ENCODE measurements around the gene ABHD4. TPM values are rescaled to one million over a fixed set of nuclear protein-coding genes. Genes with fewer than 3 reads are reported as not detected.

ABHD4 gene, protein sequence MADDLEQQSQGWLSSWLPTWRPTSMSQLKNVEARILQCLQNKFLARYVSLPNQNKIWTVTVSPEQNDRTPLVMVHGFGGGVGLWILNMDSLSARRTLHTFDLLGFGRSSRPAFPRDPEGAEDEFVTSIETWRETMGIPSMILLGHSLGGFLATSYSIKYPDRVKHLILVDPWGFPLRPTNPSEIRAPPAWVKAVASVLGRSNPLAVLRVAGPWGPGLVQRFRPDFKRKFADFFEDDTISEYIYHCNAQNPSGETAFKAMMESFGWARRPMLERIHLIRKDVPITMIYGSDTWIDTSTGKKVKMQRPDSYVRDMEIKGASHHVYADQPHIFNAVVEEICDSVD
- total RNA-seq, result 34.1 TPM
- 45.2 TPM for polyA plus RNA-seq (ENCODE audit: insufficient read depth, low read depth, low replicate concordance)
- long read RNA-seq, donor 1, partial matches to known transcripts, result 0 of 4 reads
- long read RNA-seq, donor 1, other reads (novel, unspliced or antisense), result 0 of 4 reads
- long read RNA-seq, donor 2, transcript ABHD4-203 (7 exons, 3,366 nt), result major isoform, 10 of 11 reads
- long read RNA-seq, donor 2, partial matches to known transcripts, result 0 of 11 reads
- long read RNA-seq, donor 2, other reads (novel, unspliced or antisense), result 0 of 11 reads
- long read RNA-seq, donor 3, transcript ABHD4-203 (7 exons, 3,366 nt), result major isoform, 18 of 22 reads
- long read RNA-seq, donor 3, partial matches to known transcripts, result 0 of 22 reads
- long read RNA-seq, donor 3, other reads (novel, unspliced or antisense), result 0 of 22 reads
- long read RNA-seq, donor 4, partial matches to known transcripts, result 0 of 5 reads
- long read RNA-seq, donor 4, other reads (novel, unspliced or antisense), result 0 of 5 reads
- long read RNA-seq, donor 5, partial matches to known transcripts, result 0 of 3 reads
- long read RNA-seq, donor 5, other reads (novel, unspliced or antisense), result 0 of 3 reads
- long read RNA-seq, donor 6, partial matches to known transcripts, result 0 of 3 reads
- long read RNA-seq, donor 6, other reads (novel, unspliced or antisense), result 0 of 3 reads
- long read RNA-seq, donor 7, partial matches to known transcripts, result 8 of 11 reads
- long read RNA-seq, donor 7, other reads (novel, unspliced or antisense), result 0 of 11 reads
- long read RNA-seq, donor 8, transcript ABHD4-203 (7 exons, 3,366 nt), result major isoform, 12 of 38 reads
- long read RNA-seq, donor 8, partial matches to known transcripts, result 25 of 38 reads
- long read RNA-seq, donor 8, other reads (novel, unspliced or antisense), result 0 of 38 reads
- long read RNA-seq, donor 9, transcript ABHD4-203 (7 exons, 3,366 nt), result major isoform, 10 of 10 reads
- long read RNA-seq, donor 9, partial matches to known transcripts, result 0 of 10 reads
- long read RNA-seq, donor 9, other reads (novel, unspliced or antisense), result 0 of 10 reads
- long read RNA-seq, donor 10, transcript ABHD4-203 (7 exons, 3,366 nt), result major isoform, 9 of 21 reads
- long read RNA-seq, donor 10, transcript ABHD4-206 (3 exons, 986 nt), result minor isoform, 5 of 21 reads
- long read RNA-seq, donor 10, partial matches to known transcripts, result 7 of 21 reads
- long read RNA-seq, donor 10, other reads (novel, unspliced or antisense), result 0 of 21 reads

GRCh38 chr14:22598099-22598895 is at the start of gene ABHD4:
Gene ABHD4, plus strand, starts transcription at chr14:22598300. Its CDS starts 7 bp downstream, at chr14:22598307.
- Histone ChIP-seq H3K4me3 (ENCODE audit: low read length in 3 of 3) (peak within 1 kb of the TSS; percentile 91 to 98 (median 92)), H3K27ac (ENCODE audit: low read depth in 2 of 2, low read length in 2 of 2) (peak within 1 kb of the TSS; percentile 88 to 96), H3K9ac (ENCODE audit: low read length in 3 of 3) (peak within 1 kb of the TSS; percentile 85 to 96 (median 91)), H3K9me3 (ENCODE audit: control insufficient read depth in 2 of 3, insufficient read depth in 1 of 3, low read length in 3 of 3) (no peaks in the 10 kb centered on the region), H3K27me3 (ENCODE audit: control insufficient read depth, insufficient read depth, low read length) (no peaks in the 10 kb centered on the region), H3K36me3 (ENCODE audit: control insufficient read depth in 2 of 3, insufficient read depth in 3 of 3, low read length in 3 of 3) (peaks cover 6 to 18% (median 15%) of the 10 kb centered on the region in 3 donors), H3K4me1 (ENCODE audit: control insufficient read depth in 2 of 3, insufficient read depth in 2 of 3, low read depth in 1 of 3, low read length in 3 of 3) (peaks cover 2 to 9% (median 8%) of the 10 kb centered on the region in 3 donors)
- FAIRE-seq (no peak), DNase-seq (peak; percentile 84 to 93 (median 90))
- TF ChIP-seq, protein P1, sequence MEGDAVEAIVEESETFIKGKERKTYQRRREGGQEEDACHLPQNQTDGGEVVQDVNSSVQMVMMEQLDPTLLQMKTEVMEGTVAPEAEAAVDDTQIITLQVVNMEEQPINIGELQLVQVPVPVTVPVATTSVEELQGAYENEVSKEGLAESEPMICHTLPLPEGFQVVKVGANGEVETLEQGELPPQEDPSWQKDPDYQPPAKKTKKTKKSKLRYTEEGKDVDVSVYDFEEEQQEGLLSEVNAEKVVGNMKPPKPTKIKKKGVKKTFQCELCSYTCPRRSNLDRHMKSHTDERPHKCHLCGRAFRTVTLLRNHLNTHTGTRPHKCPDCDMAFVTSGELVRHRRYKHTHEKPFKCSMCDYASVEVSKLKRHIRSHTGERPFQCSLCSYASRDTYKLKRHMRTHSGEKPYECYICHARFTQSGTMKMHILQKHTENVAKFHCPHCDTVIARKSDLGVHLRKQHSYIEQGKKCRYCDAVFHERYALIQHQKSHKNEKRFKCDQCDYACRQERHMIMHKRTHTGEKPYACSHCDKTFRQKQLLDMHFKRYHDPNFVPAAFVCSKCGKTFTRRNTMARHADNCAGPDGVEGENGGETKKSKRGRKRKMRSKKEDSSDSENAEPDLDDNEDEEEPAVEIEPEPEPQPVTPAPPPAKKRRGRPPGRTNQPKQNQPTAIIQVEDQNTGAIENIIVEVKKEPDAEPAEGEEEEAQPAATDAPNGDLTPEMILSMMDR (IDR thresholded peaks at IDR 0.05; ENCODE audit: borderline replicate concordance, extremely low read depth, insufficient read depth), result no peak
- intact Hi-C loops (cut with DNase I), result no loop called here

DNA sequence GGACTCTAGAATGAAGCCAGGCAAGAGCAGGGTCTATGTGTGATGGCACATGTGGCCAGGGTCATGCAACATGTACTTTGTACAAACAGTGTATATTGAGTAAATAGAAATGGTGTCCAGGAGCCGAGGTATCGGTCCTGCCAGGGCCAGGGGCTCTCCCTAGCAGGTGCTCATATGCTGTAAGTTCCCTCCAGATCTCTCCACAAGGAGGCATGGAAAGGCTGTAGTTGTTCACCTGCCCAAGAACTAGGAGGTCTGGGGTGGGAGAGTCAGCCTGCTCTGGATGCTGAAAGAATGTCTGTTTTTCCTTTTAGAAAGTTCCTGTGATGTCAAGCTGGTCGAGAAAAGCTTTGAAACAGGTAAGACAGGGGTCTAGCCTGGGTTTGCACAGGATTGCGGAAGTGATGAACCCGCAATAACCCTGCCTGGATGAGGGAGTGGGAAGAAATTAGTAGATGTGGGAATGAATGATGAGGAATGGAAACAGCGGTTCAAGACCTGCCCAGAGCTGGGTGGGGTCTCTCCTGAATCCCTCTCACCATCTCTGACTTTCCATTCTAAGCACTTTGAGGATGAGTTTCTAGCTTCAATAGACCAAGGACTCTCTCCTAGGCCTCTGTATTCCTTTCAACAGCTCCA is 48.7 kb upstream of the ABHD4 start:
- Histone ChIP-seq H3K4me1 (ENCODE audit: control insufficient read depth in 2 of 3, insufficient read depth in 2 of 3, low read depth in 1 of 3, low read length in 3 of 3) (peaks cover 15 to 28% (median 24%) of the 10 kb centered on the region in 3 donors), H3K27me3 (ENCODE audit: control insufficient read depth, insufficient read depth, low read length) (no peaks in the 10 kb centered on the region), H3K27ac (ENCODE audit: low read depth in 2 of 2, low read length in 2 of 2) (peak overlapping the region in 1 of 2 donors; percentile 8), H3K9me3 (ENCODE audit: control insufficient read depth in 2 of 3, insufficient read depth in 1 of 3, low read length in 3 of 3) (no peaks in the 10 kb centered on the region), H3K36me3 (ENCODE audit: control insufficient read depth in 2 of 3, insufficient read depth in 3 of 3, low read length in 3 of 3) (no peaks in the 10 kb centered on the region), H3K4me3 (ENCODE audit: low read length in 3 of 3) (no peak overlapping the region), H3K9ac (ENCODE audit: low read length in 3 of 3) (no peak overlapping the region)
- TF ChIP-seq, protein P1 (IDR thresholded peaks at IDR 0.05; ENCODE audit: borderline replicate concordance, extremely low read depth, insufficient read depth), result no peak
- no peak for FAIRE-seq
- DNase-seq, result no peak
- intact Hi-C loops (cut with DNase I), result no loop called here
